ENCODE data around the gene PRODH2.

Gene PRODH2

GRCh38 chr19:35777086-35777841 lies 35.4 kb downstream of the PRODH2 start:
- Histone ChIP-seq H3K27ac (no peak overlapping the region; the same call in 1 of the 2 replicates), H3K27me3 (ENCODE audit: insufficient read depth, low read depth, severe bottlenecking) (no peaks in the 10 kb centered on the region), H3K4me3 (ENCODE audit: low read depth, low read length) (no peak overlapping the region), H3K36me3 (peaks cover 46% of the 10 kb centered on the region), H3K9me3 (ENCODE audit: severe bottlenecking) (no peaks in the 10 kb centered on the region)
- TF ChIP-seq CTCF (IDR thresholded peaks at IDR 0.05; ENCODE audit: low read depth, low read length): no peak
- DNase-seq: no peak

- H3K27ac ChIP-seq: peak overlapping the region; percentile 70
Measured at GRCh38 chr19:35776102-35776788, 36.4 kb downstream of the PRODH2 start.

GRCh38 chr19:35775298-35776101 lies 37.1 kb downstream of the PRODH2 start, which contains the start of gene ARHGAP33:
ARHGAP33 (plus strand) TSS chr19:35775564; CDS start chr19:35775659, 95 bp downstream.
- Histone ChIP-seq H3K4me3 (ENCODE audit: low read depth, low read length) (peak within 1 kb of the TSS; percentile 78), H3K36me3 (peaks cover 34% of the 10 kb centered on the region), H3K27me3 (ENCODE audit: insufficient read depth, low read depth, severe bottlenecking) (no peaks in the 10 kb centered on the region), H3K9me3 (ENCODE audit: severe bottlenecking) (no peaks in the 10 kb centered on the region), H3K27ac (peak within 1 kb of the TSS; percentile 70)
- no peak for TF ChIP-seq CTCF (IDR thresholded peaks at IDR 0.05; ENCODE audit: low read depth, low read length)
- DNase-seq: peak; percentile 99

More at GRCh38 chr19:35776102-35776788, 36.4 kb downstream of the PRODH2 start:
- peak overlapping the region; percentile 78 for H3K4me3 ChIP-seq (ENCODE audit: low read depth, low read length)
- H3K36me3 ChIP-seq: peaks cover 37% of the 10 kb centered on the region
- no peaks in the 10 kb centered on the region for H3K27me3 ChIP-seq (ENCODE audit: insufficient read depth, low read depth, severe bottlenecking)
- no peaks in the 10 kb centered on the region for H3K9me3 ChIP-seq (ENCODE audit: severe bottlenecking)
- no peak for TF ChIP-seq CTCF (IDR thresholded peaks at IDR 0.05; ENCODE audit: low read depth, low read length)
- DNase-seq: no peak

- H3K9me3 ChIP-seq (ENCODE audit: severe bottlenecking): no peaks in the 10 kb centered on the region
- H3K27ac ChIP-seq: peak overlapping the region; percentile 55
- H3K4me3 ChIP-seq (ENCODE audit: low read depth, low read length): peak overlapping the region; percentile 41
- H3K27me3 ChIP-seq (ENCODE audit: insufficient read depth, low read depth, severe bottlenecking): no peaks in the 10 kb centered on the region
- peaks cover 30% of the 10 kb centered on the region for H3K36me3 ChIP-seq
- no peak for DNase-seq
- TF ChIP-seq CTCF (IDR thresholded peaks at IDR 0.05; ENCODE audit: low read depth, low read length): no peak
Measured at GRCh38 chr19:35775046-35775297, 37.7 kb downstream of the PRODH2 start.

GRCh38 chr19:35774274-35775045 lies 38.2 kb downstream of the PRODH2 start:
- peak overlapping the region; percentile 41 for H3K4me3 ChIP-seq (ENCODE audit: low read depth, low read length)
- peaks cover 25% of the 10 kb centered on the region for H3K36me3 ChIP-seq
- H3K9me3 ChIP-seq (ENCODE audit: severe bottlenecking): no peaks in the 10 kb centered on the region
- H3K27ac ChIP-seq: peak overlapping the region; percentile 55
- TF ChIP-seq CTCF (IDR thresholded peaks at IDR 0.05; ENCODE audit: low read depth, low read length): no peak
- no peaks in the 10 kb centered on the region for H3K27me3 ChIP-seq (ENCODE audit: insufficient read depth, low read depth, severe bottlenecking)
- peak; percentile 77 for DNase-seq

All from WERI-Rb-1 (cell line).